Measurements from ENCODE around the gene CDC42EP3.

Gene CDC42EP3

GRCh38 chr2:37671009-37671815 lies at the start of gene CDC42EP3:
TSS of gene CDC42EP3 (minus strand) at chr2:37671642. CDS start at chr2:37646587, 25,055 bp downstream.
- peak within 1 kb of the TSS; percentile 85 for H3K4me3 ChIP-seq (ENCODE audit: low read depth, low read length)
- peak; percentile 83 for DNase-seq
- H3K9me3 ChIP-seq (ENCODE audit: severe bottlenecking): no peaks in the 10 kb centered on the region
- H3K27me3 ChIP-seq (ENCODE audit: insufficient read depth, low read depth, severe bottlenecking): no peaks in the 10 kb centered on the region
- peaks cover 23% of the 10 kb centered on the region for H3K36me3 ChIP-seq
- H3K27ac ChIP-seq: peak within 1 kb of the TSS; percentile 99
- TF ChIP-seq CTCF (IDR thresholded peaks at IDR 0.05; ENCODE audit: low read depth, low read length): no peak

- Histone ChIP-seq H3K27ac (no peak overlapping the region), H3K9me3 (ENCODE audit: severe bottlenecking) (peaks cover 5% of the 10 kb centered on the region), H3K36me3 (no peaks in the 10 kb centered on the region), H3K4me3 (ENCODE audit: low read depth, low read length) (no peak overlapping the region), H3K27me3 (ENCODE audit: insufficient read depth, low read depth, severe bottlenecking) (no peaks in the 10 kb centered on the region)
- no peak for DNase-seq
- no peak for TF ChIP-seq CTCF (IDR thresholded peaks at IDR 0.05; ENCODE audit: low read depth, low read length)
Observed at GRCh38 chr2:37721201-37721560, 49.7 kb upstream of the CDC42EP3 start.

- no peak overlapping the region for H3K27ac ChIP-seq
- H3K36me3 ChIP-seq: no peaks in the 10 kb centered on the region
- H3K27me3 ChIP-seq (ENCODE audit: insufficient read depth, low read depth, severe bottlenecking): no peaks in the 10 kb centered on the region
- DNase-seq: no peak
- H3K4me3 ChIP-seq (ENCODE audit: low read depth, low read length): no peak overlapping the region
- TF ChIP-seq CTCF (IDR thresholded peaks at IDR 0.05; ENCODE audit: low read depth, low read length): no peak
- peaks cover 5% of the 10 kb centered on the region for H3K9me3 ChIP-seq (ENCODE audit: severe bottlenecking)
Observed at GRCh38 chr2:37720533-37721200, 49.2 kb upstream of the CDC42EP3 start.

GRCh38 chr2:37718515-37719161 lies 47.2 kb upstream of the CDC42EP3 start:
- TF ChIP-seq CTCF (IDR thresholded peaks at IDR 0.05; ENCODE audit: low read depth, low read length): no peak
- Histone ChIP-seq H3K9me3 (ENCODE audit: severe bottlenecking) (peaks cover 8% of the 10 kb centered on the region), H3K27me3 (ENCODE audit: insufficient read depth, low read depth, severe bottlenecking) (no peaks in the 10 kb centered on the region), H3K27ac (no peak overlapping the region), H3K4me3 (ENCODE audit: low read depth, low read length) (no peak overlapping the region), H3K36me3 (no peaks in the 10 kb centered on the region)
- no peak for DNase-seq

- Histone ChIP-seq H3K4me3 (ENCODE audit: low read depth, low read length) (no peak overlapping the region), H3K27me3 (ENCODE audit: insufficient read depth, low read depth, severe bottlenecking) (no peaks in the 10 kb centered on the region), H3K36me3 (no peaks in the 10 kb centered on the region), H3K27ac (no peak overlapping the region), H3K9me3 (ENCODE audit: severe bottlenecking) (peaks cover 4% of the 10 kb centered on the region)
- no peak for TF ChIP-seq CTCF (IDR thresholded peaks at IDR 0.05; ENCODE audit: low read depth, low read length)
- no peak for DNase-seq
Observed at GRCh38 chr2:37713258-37713700, 41.8 kb upstream of the CDC42EP3 start.
